Endothelial cell of umbilical vein (primary cell): ENCODE data around the gene LRCOL1. TPM values are rescaled to one million over a fixed set of nuclear protein-coding genes. Genes with fewer than 3 reads are reported as not detected.

Experiments
- BruUV-seq: library from RNA; stranded (reverse); fragments of 400-500 nt; replicated peaks from 2 replicates; lab custom pipeline; 2021; lab: Mats Ljungman, UMichigan
- CTCF ChIA-PET: fragments of 300-600, 350-600 bp; sonication (Branson Sonifier 250); formaldehyde crosslinking; loops from one replicate; lab custom pipeline; 2021; ENCODE audit warnings: antibody characterized with exemption, inconsistent platforms; lab: Charles Lee
- POLR2A ChIA-PET: fragments of 300-600, 350-600 bp; sonication (Branson Sonifier 250); formaldehyde crosslinking; loops from one replicate; lab custom pipeline; 2021; ENCODE audit warnings: antibody characterized with exemption, inconsistent platforms; lab: Charles Lee
- DNase-seq: peaks from one replicate; pipeline ENCODE4 v3.0.0-alpha.2; 2011; ENCODE audit warnings: low read depth, low spot score
- FAIRE-seq: peaks from 2 replicates; lab custom pipeline; 2011; peaks lifted over from hg19 to GRCh38; lab: Jason Lieb, UNC
- H2AFZ ChIP-seq: 2 replicates; pipeline ENCODE4 v1.6.0; 2012; ENCODE audit warnings: low read depth, low read length, control low read depth, inconsistent platforms
- H3K27ac ChIP-seq: 2 replicates; pipeline ENCODE4 v1.5.1; 2011; ENCODE audit warnings: low read depth, mild to moderate bottlenecking, control low read depth, low read length, moderate library complexity; ENCODE audit not compliant: insufficient read depth
- H3K27me3 ChIP-seq, 2 experiments: 2 replicates each; pipeline versions ENCODE4 v1.6.0 to v1.6.1; 2011; ENCODE audit warnings: low read length in 2 of 2, mixed read lengths in 1 of 2; ENCODE audit not compliant: control insufficient read depth in 2 of 2, insufficient read depth in 2 of 2
- H3K36me3 ChIP-seq, 2 experiments: 2 replicates in 1 of 2; 3 replicates in 1 of 2; pipeline ENCODE4 v1.5.1; 2011; ENCODE audit warnings: low read length in 2 of 2, mild to moderate bottlenecking in 1 of 2, moderate library complexity in 1 of 2; ENCODE audit not compliant: control insufficient read depth in 2 of 2, insufficient read depth in 2 of 2; ENCODE audit errors: extremely low read depth in 1 of 2
- H3K4me1 ChIP-seq: 3 replicates; pipeline ENCODE4 v1.5.1; 2011; ENCODE audit warnings: mild to moderate bottlenecking, low read length; ENCODE audit not compliant: control insufficient read depth, insufficient read depth; ENCODE audit errors: extremely low read depth
- H3K4me2 ChIP-seq: 2 replicates; pipeline ENCODE4 v1.6.1; 2011; ENCODE audit warnings: low read length, control low read depth, mixed read lengths; ENCODE audit not compliant: insufficient read depth
- H3K4me3 ChIP-seq, 3 experiments: fragments of 200-600 bp in 1 of 3; sonication (generic), shearing (Covaris generic) in 1 of 3; replicated peaks in 1 of 3; 2 replicates each; pipeline ENCODE4 v1.5.1; 2011 to 2016; ENCODE audit warnings: control low read depth in 3 of 3, low read length in 3 of 3, mild to moderate bottlenecking in 2 of 3, inconsistent platforms in 1 of 3, low read depth in 1 of 3, moderate library complexity in 1 of 3; ENCODE audit not compliant: insufficient read depth in 1 of 3
- H3K79me2 ChIP-seq: 2 replicates; pipeline ENCODE4 v1.6.0; 2012; ENCODE audit warnings: low read length, inconsistent platforms; ENCODE audit not compliant: control insufficient read depth, insufficient read depth
- H3K9ac ChIP-seq: replicated peaks from 2 replicates; pipeline ENCODE3; 2011; ENCODE audit warnings: low read length, control low read depth; ENCODE audit not compliant: insufficient read depth; ENCODE audit errors: extremely low read depth
- H3K9me1 ChIP-seq: replicated peaks from 3 replicates; pipeline ENCODE4 v1.6.0; 2011; ENCODE audit warnings: mild to moderate bottlenecking, low read length; ENCODE audit not compliant: control insufficient read depth, insufficient read depth; ENCODE audit errors: extremely low read depth
- H3K9me3 ChIP-seq: replicated peaks from 2 replicates; pipeline ENCODE4 v1.5.1; 2012; ENCODE audit warnings: low read length, inconsistent platforms; ENCODE audit not compliant: control insufficient read depth, insufficient read depth
- H4K20me1 ChIP-seq: replicated peaks from 2 replicates; pipeline ENCODE3; 2011; ENCODE audit warnings: mild to moderate bottlenecking, low read length; ENCODE audit not compliant: control insufficient read depth, insufficient read depth; ENCODE audit errors: extremely low read depth
- CTCF ChIP-seq, 2 donors: IDR thresholded peaks; 1 replicate in 1 of 2; 2 replicates in 1 of 2; pipeline ENCODE4 v1.5.1; 2011; ENCODE audit warnings: low read length in 2 of 2, mild to moderate bottlenecking in 2 of 2, moderate library complexity in 2 of 2, control low read depth in 1 of 2, inconsistent platforms in 1 of 2, low read depth in 1 of 2; ENCODE audit not compliant: insufficient read depth in 1 of 2; ENCODE audit errors: extremely low read depth in 1 of 2
- EZH2 ChIP-seq: IDR thresholded peaks from 2 replicates; pipeline ENCODE4 v1.6.1; 2012; ENCODE audit warnings: borderline replicate concordance, low read depth, mild to moderate bottlenecking, moderate library complexity, low read length, inconsistent platforms; ENCODE audit not compliant: severe bottlenecking
- FOS ChIP-seq: IDR thresholded peaks from 2 replicates; pipeline ENCODE4 v1.6.1; 2011; ENCODE audit warnings: mild to moderate bottlenecking, low read length, moderate library complexity, borderline replicate concordance; ENCODE audit not compliant: insufficient read depth
- GATA2 ChIP-seq: IDR thresholded peaks from 2 replicates; pipeline ENCODE4 v1.7.0; 2011; ENCODE audit warnings: low read depth, mild to moderate bottlenecking, moderate library complexity, mixed read lengths, low read length; ENCODE audit not compliant: insufficient read length, insufficient read depth
- JUN ChIP-seq: IDR thresholded peaks from 2 replicates; pipeline ENCODE4 v1.6.1; 2011; ENCODE audit warnings: borderline replicate concordance, low read depth; ENCODE audit not compliant: insufficient read length, insufficient read depth
- MYC ChIP-seq: IDR thresholded peaks from one replicate; pipeline ENCODE4 v1.6.1; 2011; ENCODE audit warnings: mild to moderate bottlenecking, low read depth, low read length
- POLR2A ChIP-seq: IDR thresholded peaks from 2 replicates; pipeline ENCODE4 v1.6.1; 2012; ENCODE audit warnings: low read depth, mild to moderate bottlenecking, control low read depth, low read length
- POLR2AphosphoS5 ChIP-seq: IDR thresholded peaks from 2 replicates; pipeline ENCODE4 v1.6.1; 2012; ENCODE audit warnings: low read depth, mild to moderate bottlenecking, control low read depth, low read length, moderate library complexity; ENCODE audit not compliant: insufficient read depth
- dilution Hi-C: fragments of 300-500 bp; cut with MboI; formaldehyde crosslinking; loops from one replicate; pipeline ENCODE4 v1.15.0; 2019; ENCODE audit warnings: low sequenced_read_pairs; ENCODE audit not compliant: extremely low pct_ligation_motif_present
- intact Hi-C: fragments of 100-400 bp; cut with micrococcal nuclease; formaldehyde crosslinking; loops from one replicate; pipeline ENCODE4 v1.10.0; 2022
- polyA plus RNA-seq, 4 experiments: library from polyadenylated mRNA; depleted of rRNA in 3 of 4; stranded (reverse) in 3 of 4; unstranded in 1 of 4; fragments of >200 nt; gene quantifications; 2 replicates each; pipeline versions ENCODE4 v1.2.1 to v1.2.3, GENCODE V29; 2011 to 2012; ENCODE audit warnings: missing spikeins in 1 of 4
- total RNA-seq: library from RNA; stranded (reverse); gene quantifications from 2 replicates; pipeline ENCODE4 v1.2.3, GENCODE V29; 2021
- TF ChIP-seq, protein P1 (sequence below): IDR thresholded peaks from 2 replicates; pipeline ENCODE4 v1.6.1; 2011; ENCODE audit not compliant: insufficient read depth, insufficient read length

LRCOL1 gene
- total and polyA plus RNA-seq, 2 donors (not counting 3 experiments of a cell fraction or from before 2014, with no cell fraction given), result 1.2 to 1.5 TPM

- Histone ChIP-seq H3K9ac (no peak overlapping the region), H3K27me3 (peaks cover 0 to 1% of the 10 kb centered on the region in 2 experiments), H3K4me1 (no peaks in the 10 kb centered on the region), H4K20me1 (no peaks in the 10 kb centered on the region), H3K27ac (no peak overlapping the region), H3K9me3 (no peaks in the 10 kb centered on the region), H3K36me3 (peaks cover 0 to 11% of the 10 kb centered on the region in 2 experiments), H3K9me1 (no peaks in the 10 kb centered on the region), H2AFZ (no peak overlapping the region), H3K4me2 (no peak overlapping the region), H3K79me2 (no peaks in the 10 kb centered on the region), H3K4me3 (no peak overlapping the region)
- no peak for TF ChIP-seq POLR2AphosphoS5
- no peak for TF ChIP-seq CTCF (IDR thresholded peaks at IDR 0.05; ENCODE audit: extremely low read depth in 1 of 2, insufficient read depth in 1 of 2, low read depth in 1 of 2, low read length in 2 of 2)
- TF ChIP-seq GATA2, result no peak
- no peak for TF ChIP-seq POLR2A
- TF ChIP-seq, protein P1, sequence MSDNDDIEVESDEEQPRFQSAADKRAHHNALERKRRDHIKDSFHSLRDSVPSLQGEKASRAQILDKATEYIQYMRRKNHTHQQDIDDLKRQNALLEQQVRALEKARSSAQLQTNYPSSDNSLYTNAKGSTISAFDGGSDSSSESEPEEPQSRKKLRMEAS, result no peak
- TF ChIP-seq FOS, result no peak
- no peak for TF ChIP-seq EZH2
- TF ChIP-seq MYC, result no peak
- TF ChIP-seq JUN, result no peak
- POLR2A ChIA-PET, result no interaction called here
- intact Hi-C loops, result no loop called here
- no TSS peak for BruUV-seq
- CTCF ChIA-PET, result interaction anchor here (1.4 to 1.9 kb wide), 2 partner anchors 10 to 14 kb away, joined by 3 to 7 read pairs; no protein-coding TSS in a partner anchor
- dilution Hi-C loops, result no loop called here
- FAIRE-seq (no peak), DNase-seq (no peak)
Observed at GRCh38 chr12:132624910-132625630, 14.7 kb upstream of the LRCOL1 start.
